ENCODE data around the gene FKBP2.

The FKBP2 gene

DNA sequence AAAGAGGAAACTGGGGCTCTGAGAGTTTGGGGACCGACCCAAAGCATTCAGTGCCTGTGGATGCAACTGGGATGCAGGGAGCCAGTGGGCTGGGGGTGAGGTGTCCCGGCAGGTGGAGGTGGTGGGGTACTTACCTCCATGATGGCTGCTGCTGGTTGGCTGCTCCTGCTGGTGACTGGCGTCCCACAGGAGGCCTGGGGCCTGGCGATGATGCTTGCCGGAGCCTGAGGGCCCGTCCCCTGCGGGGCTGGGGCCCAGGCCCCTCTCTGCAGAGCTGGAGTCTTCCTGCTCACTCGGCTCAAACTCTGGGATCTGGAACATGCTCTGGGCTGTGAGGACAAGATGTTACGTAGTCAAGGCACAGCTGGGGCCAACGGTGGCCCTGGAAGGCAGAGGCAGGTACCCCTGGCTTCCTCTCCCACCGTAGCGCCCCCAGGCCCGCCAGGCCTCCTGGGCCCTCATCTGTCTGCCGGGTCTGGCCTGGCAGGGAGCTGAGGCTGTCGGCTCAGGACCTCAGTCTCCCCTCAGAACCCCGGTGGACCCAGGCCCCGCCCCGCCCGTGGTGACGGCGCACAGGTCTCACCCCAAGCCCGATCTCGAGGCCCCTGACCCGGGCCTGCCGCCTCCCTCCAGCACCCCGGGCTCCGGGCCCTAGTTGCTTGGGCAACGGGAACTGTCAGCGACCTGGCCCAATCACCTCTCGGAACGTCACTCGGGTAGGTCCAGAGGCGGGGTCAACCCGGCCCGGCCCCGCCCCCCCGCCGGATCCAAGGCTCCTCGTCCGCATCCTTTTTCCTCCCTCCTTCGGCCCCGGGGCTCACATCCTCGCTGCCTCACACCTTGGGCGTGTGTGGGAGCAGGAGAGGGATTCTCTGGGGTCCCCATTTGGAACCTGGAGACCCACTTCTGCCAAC, 43.4 kb downstream of the FKBP2 start, which contains the start of gene BAD:
Gene BAD, minus strand, starts transcription at position 618 of the 914 bp plus-strand sequence. Its CDS starts 297 bp downstream, at position 321.
- peak; percentile 81 to 90 for DNase-seq (ENCODE audit: low read depth in 1 of 2, low spot score in 1 of 2)

DNA sequence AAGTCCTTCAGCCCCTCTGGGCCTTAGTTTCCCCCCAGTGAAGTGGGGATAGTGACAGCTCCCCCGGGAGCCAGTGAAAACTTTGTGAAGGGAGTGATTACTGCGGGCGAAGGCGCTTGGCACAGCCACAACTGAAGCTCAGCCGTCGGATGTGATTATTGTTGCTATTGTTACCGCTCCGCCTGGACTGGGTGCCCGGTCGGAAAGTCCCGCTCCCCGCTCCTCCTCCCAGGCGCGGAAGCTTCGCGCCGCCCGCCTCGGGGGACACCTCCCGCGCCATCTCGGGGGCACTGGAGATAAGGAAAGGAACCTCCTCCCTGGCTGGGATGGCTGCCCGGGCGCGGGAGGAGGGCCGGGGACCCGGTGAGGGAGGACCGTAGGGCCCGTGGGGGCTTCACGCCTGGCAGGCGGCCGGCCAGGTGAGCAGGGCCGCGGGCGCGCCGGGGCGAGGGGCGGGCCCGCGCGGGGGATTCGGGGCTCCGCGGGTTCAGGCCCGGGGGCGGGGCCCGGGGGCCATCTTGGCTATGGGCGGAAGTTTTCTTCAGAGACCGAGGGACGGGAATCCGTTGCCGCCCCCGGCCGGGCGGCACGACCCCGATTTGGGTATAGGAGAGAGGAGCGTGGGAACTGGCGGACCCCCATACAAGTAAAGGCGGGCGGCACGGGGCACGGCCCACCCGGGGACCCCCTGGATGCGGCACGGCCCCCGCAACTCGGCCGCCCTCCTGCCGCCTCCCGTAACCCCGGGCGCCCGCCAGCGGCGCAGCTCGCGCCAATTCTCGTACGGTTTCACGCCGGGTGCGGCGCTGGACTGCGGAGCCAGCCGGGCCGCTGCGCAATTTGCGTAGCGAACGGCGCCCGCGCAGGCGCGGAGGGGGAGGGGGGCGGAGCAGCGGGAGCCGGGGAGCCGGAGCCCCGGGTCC, 44.3 kb downstream of the FKBP2 start, which contains the start of gene GPR137:
Gene GPR137, plus strand, starts transcription at position 887 of the 923 bp plus-strand sequence. CDS start 677 bp downstream, outside the sequence.
- DNase-seq (ENCODE audit: low read depth in 1 of 2, low spot score in 1 of 2): peak; percentile 80 to 97

DNA sequence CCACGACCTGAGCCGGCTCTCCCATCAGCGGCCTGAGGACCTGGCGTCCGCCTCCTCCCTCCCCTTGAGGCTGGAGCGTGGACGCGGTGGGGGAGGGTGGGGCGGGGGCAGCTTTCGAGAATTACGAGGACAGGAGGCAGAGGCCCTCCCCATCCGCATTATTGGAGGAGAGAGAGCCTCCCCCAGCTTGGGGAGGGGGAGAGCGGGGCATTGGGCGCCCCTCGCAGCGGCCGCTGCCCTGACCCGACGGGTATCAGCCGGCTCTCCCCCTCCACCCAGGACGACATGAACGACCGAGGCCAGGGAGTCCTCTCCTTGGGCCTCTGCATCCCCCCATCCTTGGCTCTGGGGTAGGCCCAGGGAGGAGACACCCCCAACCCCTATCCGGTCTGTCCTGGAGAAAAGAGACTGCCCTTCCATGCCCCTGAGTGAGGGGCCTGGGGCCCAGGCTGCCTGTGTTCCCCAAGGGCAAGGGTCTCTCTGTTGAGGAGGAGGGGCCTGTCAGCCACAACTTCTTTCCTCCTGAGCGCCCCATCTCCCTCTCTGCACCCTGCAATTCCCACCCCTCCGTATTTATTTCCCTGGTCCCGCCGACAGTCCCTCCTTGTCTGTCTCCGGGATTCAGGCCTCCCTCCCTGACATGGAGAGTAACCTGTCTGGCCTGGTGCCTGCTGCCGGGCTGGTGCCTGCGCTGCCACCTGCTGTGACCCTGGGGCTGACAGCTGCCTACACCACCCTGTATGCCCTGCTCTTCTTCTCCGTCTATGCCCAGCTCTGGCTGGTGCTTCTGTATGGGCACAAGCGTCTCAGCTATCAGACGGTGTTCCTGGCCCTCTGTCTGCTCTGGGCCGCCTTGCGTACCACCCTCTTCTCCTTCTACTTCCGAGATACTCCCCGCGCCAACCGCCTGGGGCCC, 45.2 kb downstream of the FKBP2 start:
- DNase-seq (ENCODE audit: low read depth in 1 of 2, low spot score in 1 of 2): no peak

DNA sequence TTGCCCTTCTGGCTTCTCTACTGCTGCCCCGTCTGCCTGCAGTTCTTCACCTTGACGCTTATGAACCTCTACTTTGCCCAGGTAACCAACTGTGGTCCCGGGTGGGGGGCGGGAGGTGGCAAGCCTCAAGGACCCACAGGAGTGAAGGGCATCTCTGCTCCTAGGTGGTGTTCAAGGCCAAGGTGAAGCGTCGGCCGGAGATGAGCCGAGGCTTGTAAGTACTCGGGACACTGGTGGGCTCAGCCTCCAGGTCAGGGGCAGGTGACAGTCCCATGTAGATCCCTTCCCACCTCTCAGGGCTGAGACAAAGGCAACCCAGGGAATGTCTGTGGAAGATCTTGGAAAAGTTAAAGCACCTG, 45.9 kb downstream of the FKBP2 start:
- no peak for DNase-seq (ENCODE audit: low read depth in 1 of 2, low spot score in 1 of 2)

GRCh38 chr11:64287676-64288352, 46.9 kb downstream of the FKBP2 start:
- no peak for DNase-seq (ENCODE audit: low read depth in 1 of 2, low spot score in 1 of 2)

DNA sequence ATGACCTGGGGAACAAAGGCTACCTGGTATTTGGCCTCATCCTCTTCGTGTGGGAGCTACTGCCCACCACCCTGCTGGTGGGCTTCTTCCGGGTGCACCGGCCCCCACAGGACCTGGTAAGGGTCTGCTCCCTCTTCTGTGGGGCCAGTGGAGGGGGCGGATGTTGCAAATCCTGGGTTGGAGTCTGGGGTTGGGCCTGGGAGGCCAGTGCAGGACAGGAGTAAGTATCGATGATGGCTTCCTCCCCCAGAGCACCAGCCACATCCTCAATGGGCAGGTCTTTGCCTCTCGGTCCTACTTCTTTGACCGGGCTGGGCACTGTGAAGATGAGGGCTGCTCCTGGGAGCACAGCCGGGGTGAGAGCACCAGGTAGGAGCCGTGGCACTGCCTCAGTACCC, 47.5 kb downstream of the FKBP2 start:
- DNase-seq (ENCODE audit: low read depth in 1 of 2, low spot score in 1 of 2): no peak

DNA sequence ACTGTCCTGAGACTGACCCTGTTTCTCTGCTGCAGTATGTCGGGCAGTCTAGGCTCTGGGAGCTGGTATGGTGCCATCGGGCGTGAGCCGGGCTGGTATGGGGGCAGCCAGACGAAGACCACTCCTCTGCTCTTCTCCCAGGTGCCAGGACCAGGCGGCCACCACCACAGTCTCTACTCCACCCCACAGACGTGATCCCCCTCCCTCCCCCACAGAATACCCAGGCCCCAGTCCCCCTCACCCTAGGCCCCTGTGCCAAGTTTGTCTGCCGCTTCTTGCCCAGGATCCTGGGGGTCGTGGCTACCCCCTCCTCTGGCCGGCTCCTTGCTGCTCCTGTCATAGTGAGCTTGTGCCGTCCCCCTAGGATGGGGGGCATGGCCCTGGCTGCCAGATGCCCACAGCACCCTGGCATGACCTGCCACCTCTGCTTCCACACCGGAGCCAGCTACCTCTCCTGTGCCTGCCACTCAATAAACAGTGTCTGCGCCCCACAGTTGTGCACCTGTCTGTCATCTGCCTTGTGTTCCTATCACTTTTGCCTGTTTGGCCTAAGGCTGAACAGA, 48.2 kb downstream of the FKBP2 start:
- DNase-seq (ENCODE audit: low read depth in 1 of 2, low spot score in 1 of 2): no peak

- no peak for DNase-seq (ENCODE audit: low read depth in 1 of 2, low spot score in 1 of 2)
Observed at GRCh38 chr11:64290352-64291261, 49.7 kb downstream of the FKBP2 start.

GRCh38 chr11:64291262-64291751, 50.4 kb downstream of the FKBP2 start, which contains the start of gene KCNK4:
KCNK4 (plus strand) TSS chr11:64291302; CDS start chr11:64293019, 1,717 bp downstream.
- DNase-seq (ENCODE audit: low read depth in 1 of 2, low spot score in 1 of 2): no peak

DNA sequence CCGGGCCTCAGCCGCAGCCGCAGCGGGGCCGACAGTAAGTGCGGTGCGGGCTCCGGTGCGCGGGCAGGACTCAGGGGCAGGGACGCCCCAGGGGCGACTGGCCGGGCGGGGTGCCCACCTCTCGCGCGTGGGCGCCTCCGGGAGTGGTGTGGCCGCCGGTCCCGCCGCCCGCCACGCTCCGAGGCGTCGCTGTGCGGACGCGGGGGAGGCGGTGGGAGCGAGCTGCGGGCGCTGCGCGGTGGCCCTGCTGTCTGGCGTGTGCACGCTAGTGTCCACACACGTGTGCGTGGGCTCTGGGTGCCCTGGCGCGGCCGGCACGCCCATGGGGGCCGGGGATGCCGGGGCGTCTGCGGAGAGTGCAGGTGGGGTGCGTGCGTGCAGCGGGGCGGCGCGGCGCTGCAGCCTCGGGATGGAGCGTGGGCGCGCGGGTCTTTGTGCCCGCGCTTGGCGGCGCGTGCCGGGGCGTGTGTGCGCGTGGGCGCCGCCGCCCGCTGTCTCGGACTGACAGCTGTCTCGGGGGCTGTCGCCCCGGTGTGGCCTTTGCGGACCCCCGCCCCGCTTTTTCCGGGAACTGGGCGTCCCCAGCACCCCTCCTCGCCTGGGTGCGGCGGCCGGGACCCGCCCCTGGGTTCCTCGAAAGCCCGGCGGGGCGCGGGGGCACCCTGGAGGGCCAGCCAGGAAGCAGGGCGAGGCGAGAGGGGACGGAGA, 51.0 kb downstream of the FKBP2 start:
- no peak for DNase-seq (ENCODE audit: low read depth in 1 of 2, low spot score in 1 of 2)

DNA sequence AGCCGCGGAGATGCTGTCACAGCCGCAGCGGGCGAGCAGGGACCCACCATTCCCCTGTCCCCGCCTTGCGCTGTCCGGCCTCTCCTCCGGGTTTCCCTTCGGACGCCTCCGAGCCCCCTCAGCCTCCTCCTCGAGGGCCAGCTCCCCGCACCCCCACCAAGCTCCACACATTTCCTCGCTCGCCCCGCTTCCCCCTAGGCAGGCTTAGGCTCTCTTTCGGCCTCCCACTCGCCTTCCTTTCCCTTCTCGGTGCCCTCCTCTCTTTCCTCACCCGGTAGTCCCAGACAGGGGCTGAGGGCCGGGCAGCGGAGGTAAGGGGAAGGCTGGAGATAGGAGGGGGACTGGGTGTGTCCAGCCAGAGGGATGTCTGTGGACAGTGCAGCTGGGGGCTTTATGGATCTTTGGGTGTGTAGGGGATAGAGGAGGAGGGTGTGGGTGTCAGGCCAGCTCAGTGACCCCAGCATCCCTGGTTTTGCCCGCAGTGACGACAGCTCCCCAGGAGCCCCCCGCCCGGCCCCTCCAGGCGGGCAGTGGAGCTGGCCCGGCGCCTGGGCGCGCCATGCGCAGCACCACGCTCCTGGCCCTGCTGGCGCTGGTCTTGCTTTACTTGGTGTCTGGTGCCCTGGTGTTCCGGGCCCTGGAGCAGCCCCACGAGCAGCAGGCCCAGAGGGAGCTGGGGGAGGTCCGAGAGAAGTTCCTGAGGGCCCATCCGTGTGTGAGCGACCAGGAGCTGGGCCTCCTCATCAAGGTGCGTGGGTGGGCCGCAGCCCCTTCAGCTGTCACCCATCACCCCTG, 51.8 kb downstream of the FKBP2 start:
- DNase-seq (ENCODE audit: low read depth in 1 of 2, low spot score in 1 of 2): no peak
